Activated T-helper 1 cell treated with anti-CD3 and anti-CD28 coated beads, Interleukin-12 subunit alpha, Interleukin-12 subunit beta, Interleukin-2, Interleukin-4 antibody, amounts not matched to agents 30 ng/mL and 10 ng/mL and 1 ng/mL, durations not matched to agents 14 hours and 24 hours and 36 hours (primary cell): Measurements from ENCODE around the gene XPO1. TPM values are rescaled to one million over a fixed set of nuclear protein-coding genes. Genes with fewer than 3 reads are reported as not detected.
"Not testable (repeated sequence)": the region's sequence is repeated elsewhere in the genome, so short reads cannot be mapped to it uniquely, and the experiment has no call there.

Source experiments
- DNase-seq: peaks from one replicate; pipeline ENCODE4 v3.0.0; 2021; ENCODE audit warnings: low spot score
- H3K27ac Mint-ChIP-seq: one replicate; pipeline ENCODE4 v1.8.0; 2021; ENCODE audit warnings: mild to moderate bottlenecking, mixed read lengths
- H3K27me3 Mint-ChIP-seq: one replicate; pipeline ENCODE4 v1.8.0; 2022; ENCODE audit warnings: mild to moderate bottlenecking, moderate library complexity, mixed read lengths; ENCODE audit not compliant: insufficient read depth
- H3K36me3 Mint-ChIP-seq: one replicate; pipeline ENCODE4 v1.8.0; 2021; ENCODE audit warnings: low read depth, mixed read lengths
- H3K4me1 Mint-ChIP-seq: one replicate; pipeline ENCODE4 v1.8.0; 2021; ENCODE audit warnings: low read depth, mixed read lengths
- H3K4me3 Mint-ChIP-seq: one replicate; pipeline ENCODE4 v1.8.0; 2021; ENCODE audit warnings: mild to moderate bottlenecking, moderate library complexity, mixed read lengths
- H3K9me3 Mint-ChIP-seq: one replicate; pipeline ENCODE4 v1.8.0; 2021; ENCODE audit warnings: mixed read lengths
- intact Hi-C: fragments of 100-400 bp; cut with micrococcal nuclease; formaldehyde crosslinking; loops from one replicate; pipeline ENCODE4 v1.15.1; 2024
- total RNA-seq: library from RNA; stranded (reverse); gene quantifications from 2 replicates; pipeline ENCODE4 v1.2.3, GENCODE V29; 2022

XPO1 gene
- total RNA-seq, 1 donor from 2014 or later: 215 TPM

DNA sequence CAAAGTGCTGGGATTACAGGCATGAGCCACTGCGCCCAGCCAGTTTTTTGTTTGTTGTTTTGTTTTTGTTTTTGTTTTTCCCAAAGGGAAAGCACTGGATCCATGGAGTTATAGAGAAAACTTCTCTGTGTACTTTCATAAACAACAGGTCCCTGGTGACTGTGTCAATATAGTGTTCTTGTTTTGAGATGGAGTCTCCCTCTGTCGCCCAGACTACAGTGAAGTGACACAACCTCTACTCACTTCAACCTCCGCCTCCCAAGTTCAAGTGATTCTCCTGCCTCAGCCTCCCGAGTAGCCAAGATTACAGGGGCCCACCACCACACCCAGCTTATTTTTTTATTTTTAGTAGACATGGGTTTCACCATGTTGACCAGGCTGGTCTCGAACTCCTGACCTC, 83.8 kb downstream of the XPO1 start:
- intact Hi-C loops: loop anchor here (2.0 kb wide), 1 partner anchor 14 kb away; no protein-coding TSS in a partner anchor
- Mint-ChIP-seq H3K27me3 (no peaks in the 10 kb centered on the region), H3K4me1 (peaks cover 21% of the 10 kb centered on the region), H3K4me3 (no peak overlapping the region), H3K36me3 (peaks cover 17% of the 10 kb centered on the region), H3K9me3 (peaks cover 2% of the 10 kb centered on the region), H3K27ac (no peak overlapping the region)
- DNase-seq: no peak

DNA sequence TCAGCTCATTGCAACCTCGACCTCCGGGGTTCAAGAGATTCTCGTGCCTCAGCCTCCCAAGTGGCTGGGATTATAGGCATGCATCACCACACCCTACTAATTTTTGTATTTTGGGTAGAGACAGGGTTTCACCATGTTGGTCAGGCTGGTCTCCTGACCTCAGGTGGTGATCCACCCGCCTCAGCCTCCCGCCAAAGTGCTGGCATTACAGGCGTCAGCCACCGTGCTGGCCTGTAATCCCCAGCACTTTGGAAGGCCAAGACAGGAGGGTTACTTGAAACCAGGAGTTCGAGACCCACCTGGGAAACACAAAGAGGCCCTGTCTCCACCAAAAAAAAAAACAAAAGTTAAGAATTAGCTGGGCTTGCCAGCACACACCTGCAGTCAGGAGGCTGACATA, 85.8 kb downstream of the XPO1 start:
- no peak overlapping the region for H3K27ac Mint-ChIP-seq
- peaks cover 7% of the 10 kb centered on the region for H3K4me1 Mint-ChIP-seq
- H3K4me3 Mint-ChIP-seq: no peak overlapping the region
- H3K9me3 Mint-ChIP-seq: peaks cover 4% of the 10 kb centered on the region
- intact Hi-C loops: no loop called here
- DNase-seq: no peak
- peaks cover 24% of the 10 kb centered on the region for H3K36me3 Mint-ChIP-seq
- H3K27me3 Mint-ChIP-seq: no peaks in the 10 kb centered on the region

DNA sequence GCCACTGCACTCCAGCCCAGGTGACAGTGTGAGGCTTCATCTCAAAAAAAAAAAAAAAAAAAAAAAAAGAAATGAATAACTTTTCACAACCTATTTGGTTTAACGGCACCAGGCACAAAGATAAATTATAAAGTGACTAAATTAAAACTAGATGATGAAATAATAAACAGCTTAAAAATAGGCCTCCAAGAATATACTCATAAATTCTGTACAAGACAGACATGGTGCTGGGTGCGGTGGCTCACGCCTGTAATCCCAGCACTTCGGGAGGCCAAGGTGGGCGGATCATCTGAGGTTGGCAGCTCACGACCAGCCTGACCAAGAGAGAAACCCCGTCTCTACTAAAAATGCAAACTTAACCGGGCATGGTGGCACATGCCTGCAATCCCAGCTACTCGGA, 87.0 kb downstream of the XPO1 start:
- Mint-ChIP-seq H3K27ac (no peak overlapping the region), H3K9me3 (peaks cover 4% of the 10 kb centered on the region), H3K36me3 (peaks cover 22% of the 10 kb centered on the region), H3K27me3 (no peaks in the 10 kb centered on the region), H3K4me1 (peaks cover 6% of the 10 kb centered on the region), H3K4me3 (no peak overlapping the region)
- DNase-seq: no peak
- intact Hi-C loops: no loop called here

DNA sequence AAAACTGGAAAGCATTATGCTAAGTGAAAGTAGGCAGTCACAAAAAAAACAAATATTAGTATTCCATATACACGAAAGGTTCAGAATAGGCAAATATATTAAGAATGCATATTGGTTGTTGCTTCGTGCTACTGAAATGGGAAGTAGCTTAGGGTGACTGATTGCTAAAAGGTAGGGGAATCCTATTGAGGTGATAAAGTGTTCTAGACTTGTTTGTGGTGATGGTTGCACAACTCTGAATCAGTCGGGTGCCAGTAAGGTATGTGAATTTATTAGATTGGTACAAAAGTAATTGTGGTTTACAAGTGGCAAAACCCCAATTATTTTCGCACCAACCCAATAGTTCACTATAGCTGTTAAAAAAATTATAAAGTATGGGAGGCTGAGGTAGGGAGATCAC, 88.0 kb downstream of the XPO1 start:
- DNase-seq: no peak
- intact Hi-C loops: no loop called here
- Mint-ChIP-seq H3K4me1 (no peaks in the 10 kb centered on the region), H3K36me3 (peaks cover 20% of the 10 kb centered on the region), H3K27me3 (no peaks in the 10 kb centered on the region), H3K9me3 (peaks cover 4% of the 10 kb centered on the region), H3K27ac (no peak overlapping the region), H3K4me3 (no peak overlapping the region)

DNA sequence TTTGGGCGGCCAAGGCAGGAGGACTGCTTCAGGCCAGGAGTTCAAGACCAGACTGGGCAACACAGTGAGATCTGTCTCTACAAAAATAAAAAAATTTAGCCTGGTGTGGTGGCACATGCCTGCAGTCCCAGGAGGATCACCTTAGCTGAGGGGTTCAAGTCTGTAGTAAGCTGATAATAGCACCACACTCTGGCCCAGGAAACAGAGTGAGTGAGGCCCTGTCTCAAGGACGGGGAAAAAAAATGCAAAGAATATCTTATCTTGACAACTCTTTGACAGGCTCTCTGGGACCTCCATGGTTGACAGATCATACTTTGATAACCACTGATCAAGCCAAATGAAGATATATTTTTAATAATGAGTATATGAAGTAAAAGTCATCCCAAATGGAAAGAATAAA, 89.9 kb downstream of the XPO1 start:
- peaks cover 27% of the 10 kb centered on the region for H3K36me3 Mint-ChIP-seq
- H3K27me3 Mint-ChIP-seq: no peaks in the 10 kb centered on the region
- no peak for DNase-seq
- peaks cover 4% of the 10 kb centered on the region for H3K9me3 Mint-ChIP-seq
- intact Hi-C loops: no loop called here
- H3K27ac Mint-ChIP-seq: no peak overlapping the region
- peaks cover 5% of the 10 kb centered on the region for H3K4me1 Mint-ChIP-seq
- H3K4me3 Mint-ChIP-seq: no peak overlapping the region

DNA sequence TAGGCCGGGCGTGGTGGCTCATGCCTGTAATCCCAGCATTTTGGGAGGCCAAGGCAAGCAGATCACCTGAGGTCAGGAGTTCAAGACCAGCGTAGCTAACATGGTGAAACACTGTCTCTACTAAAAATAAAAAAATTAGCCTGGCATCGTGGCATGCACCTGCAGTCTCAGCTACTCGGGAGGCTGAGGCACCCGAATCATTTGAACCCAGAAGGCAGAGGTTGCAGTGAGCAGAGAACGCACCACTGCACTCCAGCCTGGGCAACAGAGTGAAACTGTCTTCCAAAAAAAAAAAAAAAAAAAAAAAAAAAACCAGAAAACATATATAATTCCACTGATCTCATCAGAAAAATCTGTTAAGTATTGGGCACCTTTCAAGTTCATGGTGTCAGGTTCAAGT, 91.2 kb downstream of the XPO1 start:
- H3K9me3 Mint-ChIP-seq, H3K4me3 Mint-ChIP-seq, H3K27ac Mint-ChIP-seq, intact Hi-C loops, H3K4me1 Mint-ChIP-seq, H3K27me3 Mint-ChIP-seq, DNase-seq: not testable (repeated sequence)
- peaks cover 26% of the 10 kb centered on the region for H3K36me3 Mint-ChIP-seq

DNA sequence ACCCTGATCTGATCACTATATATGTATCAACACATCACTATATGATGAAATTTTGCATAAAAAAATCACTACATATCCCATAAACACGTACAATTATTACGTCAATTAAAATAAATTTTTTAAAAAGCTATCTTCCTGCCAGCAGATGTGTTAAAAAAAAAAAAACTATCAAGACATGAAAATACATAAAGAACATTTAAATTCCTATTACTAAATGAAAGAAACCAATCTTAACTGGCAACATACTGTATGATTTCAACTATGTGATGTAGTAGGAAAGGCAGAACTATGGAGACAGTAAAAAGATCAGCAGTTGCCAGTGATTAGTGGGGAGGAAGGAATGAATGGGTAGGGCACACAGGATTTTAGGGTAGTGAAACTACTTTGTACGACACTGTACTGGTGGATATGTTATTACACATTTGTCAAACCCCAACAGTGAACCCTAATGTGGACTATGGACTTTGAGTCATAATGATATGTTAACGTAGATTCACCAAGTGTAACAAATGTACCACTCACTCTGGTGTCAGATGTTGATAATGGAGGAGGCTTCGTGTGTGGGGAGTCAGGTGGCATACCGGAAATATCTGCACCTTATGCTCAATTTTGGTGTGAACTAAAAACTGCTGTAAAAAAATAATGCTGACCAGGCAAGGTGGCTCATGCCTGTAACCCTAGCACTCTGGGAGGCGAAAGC, 94.7 kb downstream of the XPO1 start:
- no peak overlapping the region for H3K27ac Mint-ChIP-seq
- peaks cover 14% of the 10 kb centered on the region for H3K36me3 Mint-ChIP-seq
- DNase-seq: no peak
- no peak overlapping the region for H3K4me3 Mint-ChIP-seq
- intact Hi-C loops: no loop called here
- no peaks in the 10 kb centered on the region for H3K27me3 Mint-ChIP-seq
- H3K9me3 Mint-ChIP-seq: no peaks in the 10 kb centered on the region
- H3K4me1 Mint-ChIP-seq: peaks cover 11% of the 10 kb centered on the region

DNA sequence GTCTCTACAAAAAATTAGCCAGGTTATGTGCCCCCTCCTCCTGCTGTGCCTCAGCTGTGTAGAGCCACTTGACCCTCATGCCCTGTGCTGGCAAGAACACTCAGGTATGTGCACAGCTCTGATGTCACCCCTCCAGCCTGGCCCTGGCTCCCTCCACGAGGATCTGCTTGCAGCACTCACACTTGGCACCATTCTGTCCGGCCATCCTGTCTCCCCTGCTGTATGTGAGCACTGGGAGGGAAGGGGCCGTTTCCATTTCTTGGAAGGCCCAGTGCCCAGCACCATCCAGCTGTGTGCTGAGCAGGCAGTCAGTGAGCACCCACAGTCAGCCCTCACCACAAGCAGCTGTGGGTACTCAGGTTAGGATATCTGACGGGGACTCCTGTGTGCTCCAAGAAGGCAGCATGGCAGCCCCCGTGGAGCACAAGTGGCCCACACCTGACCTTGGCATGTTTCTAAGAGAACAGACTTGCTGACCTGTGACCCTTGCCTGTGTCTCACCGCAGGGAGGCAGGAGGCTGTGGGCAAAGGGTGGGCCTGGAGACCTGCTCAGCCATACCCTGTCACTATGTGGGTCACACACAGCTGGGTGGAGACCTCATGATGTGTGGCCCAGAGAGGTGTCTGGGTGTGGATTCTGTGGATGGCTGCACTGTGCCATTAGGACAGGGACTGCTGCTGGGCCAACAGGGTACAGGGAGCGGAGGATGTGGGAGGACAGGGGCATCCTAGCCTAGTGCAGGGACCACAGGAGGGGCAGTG, 98.7 kb downstream of the XPO1 start:
- no peak overlapping the region for H3K27ac Mint-ChIP-seq
- intact Hi-C loops: no loop called here

DNA sequence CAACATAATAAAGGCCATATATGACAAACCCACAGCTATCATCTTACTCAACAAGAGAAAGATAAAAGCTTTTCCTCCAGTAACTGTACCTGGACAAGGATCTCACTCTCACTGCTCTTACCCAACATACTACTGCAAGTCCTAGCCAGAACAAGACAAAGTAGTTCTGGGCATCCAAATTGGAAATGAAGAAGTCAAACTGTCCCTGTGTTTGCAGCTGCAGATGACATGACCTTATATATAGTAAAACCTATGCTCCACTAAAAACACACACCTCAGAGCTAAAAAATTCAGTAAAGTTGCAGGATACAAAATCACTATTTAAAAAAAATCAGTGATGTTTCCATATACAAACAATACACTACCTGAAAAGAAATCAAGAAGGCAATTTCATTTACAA, 99.5 kb downstream of the XPO1 start:
- peaks cover 15% of the 10 kb centered on the region for H3K36me3 Mint-ChIP-seq
- peaks cover 30% of the 10 kb centered on the region for H3K4me1 Mint-ChIP-seq
- intact Hi-C loops: no loop called here
- H3K9me3 Mint-ChIP-seq: peaks cover 4% of the 10 kb centered on the region
- no peak overlapping the region for H3K27ac Mint-ChIP-seq
- DNase-seq: no peak
- no peak overlapping the region for H3K4me3 Mint-ChIP-seq
- no peaks in the 10 kb centered on the region for H3K27me3 Mint-ChIP-seq

More for the DNA sequence above, 98.7 kb downstream of the XPO1 start:
- Mint-ChIP-seq H3K9me3 (peaks cover 4% of the 10 kb centered on the region), H3K4me3 (no peak overlapping the region), H3K36me3 (peaks cover 17% of the 10 kb centered on the region), H3K27me3 (no peaks in the 10 kb centered on the region), H3K4me1 (peaks cover 28% of the 10 kb centered on the region)
- DNase-seq: no peak

DNA sequence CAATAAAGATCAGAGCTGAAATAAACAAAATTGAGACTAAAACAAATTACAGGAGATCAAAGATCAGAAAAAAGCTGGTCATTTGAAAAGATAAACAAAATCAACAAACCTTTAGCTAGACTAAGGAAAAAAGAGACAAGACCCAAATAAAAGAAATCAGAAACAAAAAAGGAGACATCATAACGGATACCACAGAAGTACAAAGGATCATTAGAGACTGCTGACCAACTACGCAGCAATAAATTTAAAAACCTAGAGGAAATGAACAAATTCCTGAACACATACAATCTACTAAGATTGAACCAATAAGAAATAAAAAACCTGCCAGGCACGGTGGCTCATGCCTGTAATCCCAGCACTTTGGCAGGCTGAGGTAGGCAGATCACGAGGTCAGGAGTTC, 101.0 kb downstream of the XPO1 start:
- H3K27me3 Mint-ChIP-seq: no peaks in the 10 kb centered on the region
- intact Hi-C loops: no loop called here
- DNase-seq: no peak
- no peak overlapping the region for H3K27ac Mint-ChIP-seq
- peaks cover 13% of the 10 kb centered on the region for H3K36me3 Mint-ChIP-seq
- H3K4me1 Mint-ChIP-seq: peaks cover 31% of the 10 kb centered on the region
- peaks cover 4% of the 10 kb centered on the region for H3K9me3 Mint-ChIP-seq
- H3K4me3 Mint-ChIP-seq: no peak overlapping the region

DNA sequence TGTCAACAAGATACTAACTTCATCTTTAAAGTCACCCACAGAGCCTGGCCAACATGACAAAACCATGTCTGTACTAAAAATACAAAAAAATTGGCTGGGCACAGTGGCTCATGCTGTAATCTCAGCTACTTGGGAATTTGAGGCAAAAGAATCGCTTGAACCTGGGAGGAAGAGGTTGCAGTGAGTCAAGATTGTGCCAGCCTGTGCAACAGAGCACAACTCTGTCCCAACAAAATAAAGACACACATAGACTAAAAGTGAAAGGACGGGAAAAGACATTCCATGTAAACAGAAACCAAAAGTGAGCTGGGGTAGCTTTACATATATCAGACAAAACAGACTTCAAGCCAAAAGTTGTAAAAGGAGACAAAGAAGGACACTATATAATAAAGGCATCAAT, 102.1 kb downstream of the XPO1 start:
- H3K9me3 Mint-ChIP-seq: peaks cover 4% of the 10 kb centered on the region
- no peak overlapping the region for H3K4me3 Mint-ChIP-seq
- H3K27me3 Mint-ChIP-seq: no peaks in the 10 kb centered on the region
- H3K36me3 Mint-ChIP-seq: peaks cover 11% of the 10 kb centered on the region
- H3K27ac Mint-ChIP-seq: no peak overlapping the region
- intact Hi-C loops: no loop called here
- no peak for DNase-seq
- H3K4me1 Mint-ChIP-seq: peaks cover 25% of the 10 kb centered on the region

DNA sequence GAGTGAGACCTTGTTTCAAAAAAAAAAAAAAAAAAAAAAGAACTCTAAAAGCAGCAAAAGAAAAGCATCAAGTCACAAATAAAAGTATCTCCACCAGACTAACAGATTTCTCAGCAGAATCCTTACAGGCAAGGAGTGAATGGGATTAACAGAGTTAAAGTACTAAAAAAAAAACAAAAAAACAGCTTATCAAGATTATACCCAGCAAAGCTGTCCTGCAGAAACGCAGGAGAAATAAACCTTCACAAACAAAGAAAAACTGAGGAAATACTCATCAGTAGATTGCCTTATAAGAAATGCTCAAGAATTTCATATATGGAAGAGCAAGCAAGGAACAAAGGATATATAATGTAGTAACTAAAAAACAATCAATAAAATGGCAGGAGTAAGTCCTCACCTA, 102.9 kb downstream of the XPO1 start:
- no peak for DNase-seq
- Mint-ChIP-seq H3K27me3 (no peaks in the 10 kb centered on the region), H3K4me1 (peaks cover 25% of the 10 kb centered on the region), H3K36me3 (peaks cover 11% of the 10 kb centered on the region), H3K4me3 (no peak overlapping the region), H3K27ac (no peak overlapping the region), H3K9me3 (peaks cover 4% of the 10 kb centered on the region)
- intact Hi-C loops: no loop called here

DNA sequence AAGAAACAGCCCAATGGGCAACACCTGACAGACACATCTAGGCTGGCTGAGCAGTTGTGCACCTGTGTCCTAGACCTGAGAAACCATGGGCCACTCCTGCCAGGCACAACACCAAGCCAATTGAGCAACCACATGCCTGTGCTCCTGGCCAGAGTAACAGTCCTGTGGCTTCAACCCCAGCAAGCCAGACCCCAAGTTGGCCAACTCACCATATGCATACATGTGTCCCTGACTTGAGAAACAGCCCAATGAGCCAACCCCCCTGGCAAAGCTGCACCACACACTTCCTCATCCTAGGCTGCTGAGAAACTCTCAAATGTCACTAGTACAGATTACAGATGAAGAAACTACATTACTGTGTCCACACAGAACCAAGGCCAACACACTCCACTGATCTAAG, 103.8 kb downstream of the XPO1 start:
- Mint-ChIP-seq H3K4me3 (no peak overlapping the region), H3K27ac (no peak overlapping the region), H3K4me1 (peaks cover 25% of the 10 kb centered on the region), H3K27me3 (no peaks in the 10 kb centered on the region), H3K9me3 (peaks cover 4% of the 10 kb centered on the region), H3K36me3 (peaks cover 11% of the 10 kb centered on the region)
- intact Hi-C loops: no loop called here
- DNase-seq: no peak
